Keratinocyte (primary cell): ENCODE results near the gene DMD.

ENCODE experiments used
- EZH2 ChIP-seq: IDR thresholded peaks from one replicate; pipeline ENCODE4 v1.6.1; 2012; ENCODE audit warnings: inconsistent platforms, mild to moderate bottlenecking, low read length, moderate library complexity
- TF ChIP-seq, protein P1 (sequence below), 3 experiments: IDR thresholded peaks in 1 of 3; conservative IDR thresholded peaks in 1 of 3; optimal IDR thresholded peaks in 1 of 3; 2 replicates in 2 of 3; 3 replicates in 1 of 3; pipeline versions ENCODE3 to v1.5.1; 2011; ENCODE audit warnings: low read length in 3 of 3, mild to moderate bottlenecking in 3 of 3, moderate library complexity in 2 of 3, control low read depth in 1 of 3, inconsistent platforms in 1 of 3; ENCODE audit not compliant: insufficient read depth in 2 of 3; ENCODE audit errors: extremely low read depth in 1 of 3

DNA sequence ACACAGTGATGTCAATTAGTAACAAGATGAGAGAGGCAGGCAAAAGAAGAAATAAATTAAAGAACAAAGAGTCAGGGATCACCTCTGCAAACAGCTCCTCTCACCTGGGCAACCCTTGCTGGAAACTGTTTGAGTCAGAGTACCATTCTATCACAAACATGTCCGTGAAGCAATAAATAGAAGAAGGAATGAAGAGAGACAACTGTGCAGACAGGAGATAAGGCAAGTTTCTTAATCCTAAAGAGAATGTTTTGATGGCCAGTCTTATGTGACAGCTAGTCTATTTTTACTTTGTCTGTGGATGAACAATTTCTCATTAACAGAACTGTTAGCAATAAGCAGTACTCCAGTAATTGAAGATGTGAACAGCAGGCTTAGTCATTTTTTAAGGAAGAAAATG, 422.4 kb downstream of the DMD start:
- TF ChIP-seq, protein P1, sequence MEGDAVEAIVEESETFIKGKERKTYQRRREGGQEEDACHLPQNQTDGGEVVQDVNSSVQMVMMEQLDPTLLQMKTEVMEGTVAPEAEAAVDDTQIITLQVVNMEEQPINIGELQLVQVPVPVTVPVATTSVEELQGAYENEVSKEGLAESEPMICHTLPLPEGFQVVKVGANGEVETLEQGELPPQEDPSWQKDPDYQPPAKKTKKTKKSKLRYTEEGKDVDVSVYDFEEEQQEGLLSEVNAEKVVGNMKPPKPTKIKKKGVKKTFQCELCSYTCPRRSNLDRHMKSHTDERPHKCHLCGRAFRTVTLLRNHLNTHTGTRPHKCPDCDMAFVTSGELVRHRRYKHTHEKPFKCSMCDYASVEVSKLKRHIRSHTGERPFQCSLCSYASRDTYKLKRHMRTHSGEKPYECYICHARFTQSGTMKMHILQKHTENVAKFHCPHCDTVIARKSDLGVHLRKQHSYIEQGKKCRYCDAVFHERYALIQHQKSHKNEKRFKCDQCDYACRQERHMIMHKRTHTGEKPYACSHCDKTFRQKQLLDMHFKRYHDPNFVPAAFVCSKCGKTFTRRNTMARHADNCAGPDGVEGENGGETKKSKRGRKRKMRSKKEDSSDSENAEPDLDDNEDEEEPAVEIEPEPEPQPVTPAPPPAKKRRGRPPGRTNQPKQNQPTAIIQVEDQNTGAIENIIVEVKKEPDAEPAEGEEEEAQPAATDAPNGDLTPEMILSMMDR (optimal IDR thresholded peaks at IDR 0.05 in 1 of 3, IDR thresholded peaks at IDR 0.05 in 1 of 3, conservative IDR thresholded peaks at IDR 0.05 in 1 of 3; ENCODE audit: extremely low read depth in 1 of 3, insufficient read depth in 2 of 3, low read length in 3 of 3), result no peak
- no peak for TF ChIP-seq EZH2
